Hepatocyte (in vitro differentiated cells): ENCODE data around the gene VCAN. TPM values are rescaled to one million over a fixed set of nuclear protein-coding genes. Genes with fewer than 3 reads are reported as not detected.

Experiments
- DNase-seq: peaks from one replicate; pipeline ENCODE4 v3.0.0-alpha.2; 2016; ENCODE audit warnings: low spot score
- H2AFZ ChIP-seq: fragments of 200-600 bp; sonication (generic); 2 replicates; pipeline ENCODE4 v1.6.0; 2016; ENCODE audit warnings: antibody characterized with exemption, mild to moderate bottlenecking
- H3K27ac ChIP-seq: fragments of 200-600 bp; sonication (generic); 2 replicates; pipeline ENCODE4 v1.5.1; 2016; ENCODE audit warnings: mild to moderate bottlenecking
- H3K27me3 ChIP-seq: fragments of 200-600 bp; sonication (generic); 2 replicates; pipeline ENCODE4 v1.6.1; 2016
- H3K36me3 ChIP-seq: fragments of 200-600 bp; sonication (generic); replicated peaks from 2 replicates; pipeline ENCODE4 v1.5.1; 2016; ENCODE audit warnings: low read depth; ENCODE audit not compliant: insufficient read depth
- H3K4me1 ChIP-seq: fragments of 200-600 bp; sonication (generic); 2 replicates; pipeline ENCODE4 v1.5.1; 2016; ENCODE audit warnings: mild to moderate bottlenecking, moderate library complexity; ENCODE audit not compliant: insufficient read depth
- H3K4me2 ChIP-seq: fragments of 200-600 bp; sonication (generic); 2 replicates; pipeline ENCODE4 v1.6.0; 2016
- H3K4me3 ChIP-seq: fragments of 200-600 bp; sonication (generic); 2 replicates; pipeline ENCODE4 v1.5.1; 2016; ENCODE audit warnings: mild to moderate bottlenecking
- H3K79me2 ChIP-seq: fragments of 200-600 bp; sonication (generic); 2 replicates; pipeline ENCODE4 v1.6.0; 2017; ENCODE audit warnings: mild to moderate bottlenecking
- H3K9me2 ChIP-seq: fragments of 200-600 bp; sonication (generic); replicated peaks from 2 replicates; pipeline ENCODE4 v1.6.0; 2017; ENCODE audit warnings: mild to moderate bottlenecking; ENCODE audit not compliant: insufficient read depth
- H3K9me3 ChIP-seq: fragments of 200-600 bp; sonication (generic); 2 replicates; pipeline ENCODE4 v1.5.1; 2016; ENCODE audit warnings: low read depth, mild to moderate bottlenecking
- H4K20me1 ChIP-seq: fragments of 200-600 bp; sonication (generic); 2 replicates; pipeline ENCODE4 v1.6.0; 2016; ENCODE audit warnings: mild to moderate bottlenecking; ENCODE audit not compliant: insufficient read depth, poor library complexity, severe bottlenecking
- EZH2 ChIP-seq: fragments of 200-600 bp; sonication (generic); IDR thresholded peaks from 2 replicates; pipeline ENCODE4 v1.6.1; 2016; ENCODE audit warnings: antibody characterized with exemption, mild to moderate bottlenecking, borderline replicate concordance
- EZH2phosphoT487 ChIP-seq: fragments of 200-600 bp; sonication (generic); IDR thresholded peaks from one replicate; pipeline ENCODE4 v1.6.1; 2018; ENCODE audit warnings: antibody characterized with exemption, mild to moderate bottlenecking, low read depth, moderate library complexity; ENCODE audit not compliant: unreplicated experiment, severe bottlenecking
- WGBS: methylation state at CpG from one replicate; pipeline ENCODE4 v1.1.6; 2016; ENCODE audit warnings: low lambda C conversion rate; ENCODE audit errors: missing lambda C conversion rate; 5-methylcytosine and 5-hydroxymethylcytosine counted together
- polyA plus RNA-seq: library from polyadenylated mRNA; unstranded; fragments of >200 nt; fragmentation: Nextera tagmentation; extraction: Ambion mirVana; gene quantifications from 2 replicates; pipeline ENCODE4 v1.2.1, GENCODE V29; 2016
- total RNA-seq: library from RNA; depleted of rRNA; stranded (reverse); fragments of >200 nt; gene quantifications from 2 replicates; pipeline ENCODE4 v1.2.3, GENCODE V29; 2014
- TF ChIP-seq, protein P1 (sequence below): fragments of 200-600 bp; sonication (generic); IDR thresholded peaks from 2 replicates; pipeline ENCODE4 v1.5.1; 2016; ENCODE audit warnings: antibody characterized with exemption, mild to moderate bottlenecking; ENCODE audit not compliant: poor library complexity

Gene VCAN
- total and polyA plus RNA-seq, 2 experiments from 2014 or later: 104 to 398 TPM

DNA sequence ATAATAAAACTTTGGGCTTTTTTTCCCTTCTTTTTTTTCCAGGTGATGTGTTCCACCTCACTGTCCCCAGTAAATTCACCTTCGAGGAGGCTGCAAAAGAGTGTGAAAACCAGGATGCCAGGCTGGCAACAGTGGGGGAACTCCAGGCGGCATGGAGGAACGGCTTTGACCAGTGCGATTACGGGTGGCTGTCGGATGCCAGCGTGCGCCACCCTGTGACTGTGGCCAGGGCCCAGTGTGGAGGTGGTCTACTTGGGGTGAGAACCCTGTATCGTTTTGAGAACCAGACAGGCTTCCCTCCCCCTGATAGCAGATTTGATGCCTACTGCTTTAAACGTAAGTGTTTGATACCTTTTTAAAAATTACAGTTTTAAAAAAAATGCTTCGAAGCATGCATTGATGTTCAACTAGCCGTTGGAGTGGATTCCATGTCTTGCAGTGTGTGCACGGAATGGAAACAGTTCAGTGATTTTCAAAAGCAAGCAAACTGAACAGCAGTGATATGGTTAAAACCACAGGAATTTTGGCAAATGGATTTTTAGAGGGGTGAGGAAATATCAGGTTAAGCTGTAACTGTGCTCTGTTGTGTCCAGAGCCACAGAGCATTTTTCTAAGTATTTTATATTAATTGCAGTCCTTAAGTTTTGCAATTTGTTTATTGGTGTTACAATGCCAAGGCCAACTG lies 40.7 kb downstream of the VCAN start:
- H2AFZ ChIP-seq: no peak overlapping the region
- TF ChIP-seq, protein P1, sequence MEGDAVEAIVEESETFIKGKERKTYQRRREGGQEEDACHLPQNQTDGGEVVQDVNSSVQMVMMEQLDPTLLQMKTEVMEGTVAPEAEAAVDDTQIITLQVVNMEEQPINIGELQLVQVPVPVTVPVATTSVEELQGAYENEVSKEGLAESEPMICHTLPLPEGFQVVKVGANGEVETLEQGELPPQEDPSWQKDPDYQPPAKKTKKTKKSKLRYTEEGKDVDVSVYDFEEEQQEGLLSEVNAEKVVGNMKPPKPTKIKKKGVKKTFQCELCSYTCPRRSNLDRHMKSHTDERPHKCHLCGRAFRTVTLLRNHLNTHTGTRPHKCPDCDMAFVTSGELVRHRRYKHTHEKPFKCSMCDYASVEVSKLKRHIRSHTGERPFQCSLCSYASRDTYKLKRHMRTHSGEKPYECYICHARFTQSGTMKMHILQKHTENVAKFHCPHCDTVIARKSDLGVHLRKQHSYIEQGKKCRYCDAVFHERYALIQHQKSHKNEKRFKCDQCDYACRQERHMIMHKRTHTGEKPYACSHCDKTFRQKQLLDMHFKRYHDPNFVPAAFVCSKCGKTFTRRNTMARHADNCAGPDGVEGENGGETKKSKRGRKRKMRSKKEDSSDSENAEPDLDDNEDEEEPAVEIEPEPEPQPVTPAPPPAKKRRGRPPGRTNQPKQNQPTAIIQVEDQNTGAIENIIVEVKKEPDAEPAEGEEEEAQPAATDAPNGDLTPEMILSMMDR: no peak
- TF ChIP-seq EZH2phosphoT487 (no peak), EZH2 (no peak)
- H3K4me1 ChIP-seq: peaks cover 14% of the 10 kb centered on the region
- no peak overlapping the region for H3K4me3 ChIP-seq
- H3K27me3 ChIP-seq: no peaks in the 10 kb centered on the region
- H3K36me3 ChIP-seq: no peaks in the 10 kb centered on the region
- H3K27ac ChIP-seq: no peak overlapping the region
- 94% methylated on average over 13 of the region's 13 CpGs for WGBS
- H3K9me3 ChIP-seq: no peaks in the 10 kb centered on the region
- no peak overlapping the region for H3K4me2 ChIP-seq
- no peaks in the 10 kb centered on the region for H3K9me2 ChIP-seq
- peaks cover 22% of the 10 kb centered on the region for H3K79me2 ChIP-seq
- no peak for DNase-seq
- no peaks in the 10 kb centered on the region for H4K20me1 ChIP-seq

- WGBS: 74% methylated on average over 1 of the region's 1 CpG
- Histone ChIP-seq H4K20me1 (no peaks in the 10 kb centered on the region), H3K4me2 (no peak overlapping the region)
These were observed 41.5 kb downstream of the VCAN start for GRCh38 chr5:83513081-83513480.

GRCh38 chr5:83513491-83513890 lies 41.9 kb downstream of the VCAN start:
- no peak for DNase-seq
- H3K9me2 ChIP-seq: no peaks in the 10 kb centered on the region
- no peak overlapping the region for H2AFZ ChIP-seq
- H4K20me1 ChIP-seq: no peaks in the 10 kb centered on the region
- H3K4me2 ChIP-seq: no peak overlapping the region
- H3K4me3 ChIP-seq: no peak overlapping the region
- 79% methylated on average over 3 of the region's 3 CpGs for WGBS
- peaks cover 14% of the 10 kb centered on the region for H3K4me1 ChIP-seq
- H3K27ac ChIP-seq: peak overlapping the region; percentile 33
- H3K9me3 ChIP-seq: no peaks in the 10 kb centered on the region
- H3K27me3 ChIP-seq: no peaks in the 10 kb centered on the region
- TF ChIP-seq, protein P1: no peak
- no peak for TF ChIP-seq EZH2phosphoT487
- no peak for TF ChIP-seq EZH2
- H3K36me3 ChIP-seq: no peaks in the 10 kb centered on the region
- H3K79me2 ChIP-seq: peaks cover 13% of the 10 kb centered on the region

More at GRCh38 chr5:83513081-83513480, 41.5 kb downstream of the VCAN start:
- peaks cover 13% of the 10 kb centered on the region for H3K79me2 ChIP-seq
- H3K4me1 ChIP-seq: peaks cover 14% of the 10 kb centered on the region
- no peaks in the 10 kb centered on the region for H3K9me2 ChIP-seq
- no peaks in the 10 kb centered on the region for H3K9me3 ChIP-seq
- no peaks in the 10 kb centered on the region for H3K36me3 ChIP-seq
- peak overlapping the region; percentile 33 for H3K27ac ChIP-seq
- H3K4me3 ChIP-seq: no peak overlapping the region
- TF ChIP-seq EZH2phosphoT487: no peak
- no peak for TF ChIP-seq EZH2
- TF ChIP-seq, protein P1: no peak
- no peak overlapping the region for H2AFZ ChIP-seq
- no peaks in the 10 kb centered on the region for H3K27me3 ChIP-seq
- DNase-seq: no peak

- no peaks in the 10 kb centered on the region for H3K36me3 ChIP-seq
- peak overlapping the region; percentile 43 for H3K27ac ChIP-seq
- WGBS: 52% methylated on average over 2 of the region's 2 CpGs
- TF ChIP-seq EZH2phosphoT487: no peak
- TF ChIP-seq, protein P1: no peak
- no peak for TF ChIP-seq EZH2
- no peaks in the 10 kb centered on the region for H3K27me3 ChIP-seq
- peaks cover 11% of the 10 kb centered on the region for H3K4me1 ChIP-seq
- no peaks in the 10 kb centered on the region for H3K9me3 ChIP-seq
- H3K79me2 ChIP-seq: peaks cover 24% of the 10 kb centered on the region
- no peaks in the 10 kb centered on the region for H3K9me2 ChIP-seq
- no peak overlapping the region for H2AFZ ChIP-seq
- H4K20me1 ChIP-seq: no peaks in the 10 kb centered on the region
- H3K4me3 ChIP-seq: no peak overlapping the region
- no peak overlapping the region for H3K4me2 ChIP-seq
- no peak for DNase-seq
These were observed 44.8 kb downstream of the VCAN start for GRCh38 chr5:83516377-83516776.
